B cell (primary cell): Measurements from ENCODE around the gene CSNK1A1. TPM values are rescaled to one million over a fixed set of nuclear protein-coding genes. Genes with fewer than 3 reads are reported as not detected.
"Not testable (repeated sequence)": the region's sequence is repeated elsewhere in the genome, so short reads cannot be mapped to it uniquely, and the experiment has no call there.

Experiments used
- ATAC-seq: fragments of 200-7000 bp; cut with Tn5 transposase; one replicate; pipeline ENCODE4 v1.10.0; 2021; ENCODE audit warnings: low read depth, mild to moderate bottlenecking, moderate number of reproducible peaks, moderate library complexity
- CTCF ChIA-PET: fragments of 350-600 bp; sonication (Branson Sonifier 250); formaldehyde crosslinking; loops from one replicate; lab custom pipeline; 2021; ENCODE audit warnings: antibody characterized with exemption, inconsistent platforms; lab: Charles Lee
- POLR2A ChIA-PET: fragments of 350-600 bp; sonication (Branson Sonifier 250); formaldehyde crosslinking; loops from one replicate; lab custom pipeline; 2021; ENCODE audit warnings: antibody characterized with exemption; lab: Charles Lee
- DNase-seq: peaks from one replicate; pipeline ENCODE4 v3.0.0; 2013
- H2AFZ ChIP-seq: 2 replicates; pipeline ENCODE4 v1.6.1; 2012; ENCODE audit warnings: mild to moderate bottlenecking, low read depth, low read length; ENCODE audit not compliant: insufficient read depth, poor library complexity, severe bottlenecking
- H3K27ac ChIP-seq, 2 donors: 1 replicate in 1 of 2; 2 replicates in 1 of 2; pipeline ENCODE4 v1.5.1; 2012 to 2013; ENCODE audit warnings: low read length in 2 of 2, mild to moderate bottlenecking in 2 of 2, moderate library complexity in 1 of 2
- H3K27me3 ChIP-seq, 4 experiments: fragments of 200-600 bp in 1 of 4; sonication (generic) in 1 of 4; replicated peaks in 1 of 4; 1 replicate in 2 of 4; 2 replicates in 2 of 4; pipeline versions ENCODE4 v1.6.1 to v1.7.0; 2013 to 2016; ENCODE audit warnings: low read length in 3 of 4, mild to moderate bottlenecking in 2 of 4, mixed read lengths in 1 of 4, moderate library complexity in 1 of 4; ENCODE audit not compliant: insufficient read depth in 4 of 4, control insufficient read depth in 3 of 4; ENCODE audit errors: control extremely low read depth in 1 of 4
- H3K36me3 ChIP-seq, 2 experiments: replicated peaks in 1 of 2; 1 replicate in 1 of 2; 2 replicates in 1 of 2; pipeline versions ENCODE4 v1.6.1 to v1.7.1; 2013; ENCODE audit warnings: low read length in 1 of 2; ENCODE audit not compliant: insufficient read depth in 2 of 2, control insufficient read depth in 1 of 2; ENCODE audit errors: control extremely low read depth in 1 of 2, extremely low read depth in 1 of 2
- H3K4me1 ChIP-seq, 2 donors: fragments of 200-600 bp in 1 of 2; sonication (generic) in 1 of 2; 1 replicate in 1 of 2; 2 replicates in 1 of 2; pipeline versions ENCODE4 v1.5.1 to v1.6.1; 2013 to 2017; ENCODE audit warnings: low read length in 2 of 2; ENCODE audit not compliant: control insufficient read depth in 2 of 2, insufficient read depth in 2 of 2
- H3K4me2 ChIP-seq: replicated peaks from 2 replicates; pipeline ENCODE3; 2012; ENCODE audit warnings: mild to moderate bottlenecking, low read depth, low read length; ENCODE audit not compliant: poor library complexity, severe bottlenecking
- H3K4me3 ChIP-seq, 5 experiments: fragments of 200-600 bp in 1 of 5; sonication (generic) in 1 of 5; 1 replicate in 3 of 5; 2 replicates in 2 of 5; pipeline versions ENCODE4 v1.5.1 to v1.7.0; 2011 to 2016; ENCODE audit warnings: low read length in 4 of 5, mild to moderate bottlenecking in 4 of 5, low read depth in 2 of 5, control low read depth in 1 of 5, moderate library complexity in 1 of 5; ENCODE audit not compliant: insufficient read depth in 1 of 5; ENCODE audit errors: control extremely low read depth in 1 of 5, extremely low read depth in 1 of 5
- H3K79me2 ChIP-seq: fragments of 200-600 bp; sonication (generic); one replicate; pipeline ENCODE4 v1.6.0; 2016; ENCODE audit warnings: low read length; ENCODE audit not compliant: control insufficient read depth, insufficient read depth
- H3K9ac ChIP-seq: fragments of 200-600 bp; sonication (generic); 2 replicates; pipeline ENCODE4 v1.6.1; 2017; ENCODE audit warnings: mild to moderate bottlenecking, low read length, moderate library complexity
- H3K9me3 ChIP-seq, 3 donors: one replicate each; pipeline versions ENCODE4 v1.6.1 to v1.7.1; 2013; ENCODE audit warnings: low read length in 2 of 3; ENCODE audit not compliant: control insufficient read depth in 2 of 3, insufficient read depth in 1 of 3; ENCODE audit errors: control extremely low read depth in 1 of 3
- H4K20me1 ChIP-seq: 2 replicates; pipeline ENCODE4 v1.6.0; 2012; ENCODE audit warnings: mild to moderate bottlenecking, low read length; ENCODE audit not compliant: insufficient read depth, control insufficient read depth, poor library complexity, severe bottlenecking
- H3K27ac Mint-ChIP-seq: one replicate; pipeline ENCODE4 v1.8.0; 2021; ENCODE audit warnings: mixed read lengths
- H3K27me3 Mint-ChIP-seq: one replicate; pipeline ENCODE4 v1.8.0; 2021; ENCODE audit warnings: mixed read lengths
- H3K4me1 Mint-ChIP-seq: one replicate; pipeline ENCODE4 v1.8.0; 2021; ENCODE audit warnings: mixed read lengths
- H3K4me3 Mint-ChIP-seq: one replicate; pipeline ENCODE4 v1.8.0; 2021; ENCODE audit warnings: mixed read lengths
- H3K9me3 Mint-ChIP-seq: one replicate; pipeline ENCODE4 v1.8.0; 2022; ENCODE audit warnings: mixed read lengths; ENCODE audit not compliant: insufficient read depth
- CTCF ChIP-seq: fragments of 200-600 bp; IDR thresholded peaks from one replicate; pipeline ENCODE4 v1.8.0; 2022; ENCODE audit warnings: antibody characterized with exemption, mild to moderate bottlenecking
- EZH2 ChIP-seq: IDR thresholded peaks from 2 replicates; pipeline ENCODE4 v1.6.1; 2012; ENCODE audit warnings: borderline replicate concordance, low read depth, mild to moderate bottlenecking, moderate library complexity, low read length; ENCODE audit not compliant: insufficient read depth, poor library complexity, severe bottlenecking
- WGBS: methylation state at CpG from one replicate; pipeline ENCODE4 v1.1.5; 2013; ENCODE audit warnings: missing lambda C conversion rate; ENCODE audit not compliant: insufficient coverage; 5-methylcytosine and 5-hydroxymethylcytosine counted together
- intact Hi-C: fragments of 100-400 bp; cut with micrococcal nuclease; formaldehyde crosslinking; loops from one replicate; pipeline ENCODE4 v1.10.0; 2022
- polyA plus RNA-seq: library from polyadenylated mRNA; depleted of rRNA; stranded (reverse); fragments of >200 nt; gene quantifications from 2 replicates; pipeline ENCODE4 v1.2.3, GENCODE V29; 2012
- total RNA-seq, 2 donors: library from RNA; stranded (reverse); fragments of 120-200 nt in 1 of 2; gene quantifications; 1 replicate in 1 of 2; 2 replicates in 1 of 2; pipeline versions ENCODE4 v1.2.3 to v1.2.4, GENCODE V29; 2013 to 2022

Gene CSNK1A1
- total and polyA plus RNA-seq, 2 donors (not counting 1 experiment from before 2014, with no cell fraction given): 45.9 to 168 TPM

- H3K27ac Mint-ChIP-seq: no peak overlapping the region
- DNase-seq (no peak), ATAC-seq (no peak)
- Histone ChIP-seq H3K27ac (no peak overlapping the region), H4K20me1 (no peaks in the 10 kb centered on the region), H2AFZ (no peak overlapping the region), H3K4me3 (no peak overlapping the region), H3K36me3 (no peaks in the 10 kb centered on the region), H3K9me3 (no peaks in the 10 kb centered on the region), H3K27me3 (no peaks in the 10 kb centered on the region), H3K4me1 (peaks cover 6 to 21% of the 10 kb centered on the region in 2 donors), H3K9ac (no peak overlapping the region), H3K4me2 (no peak overlapping the region), H3K79me2 (no peaks in the 10 kb centered on the region)
- peaks cover 17% of the 10 kb centered on the region for H3K4me1 Mint-ChIP-seq
- H3K27me3 Mint-ChIP-seq: no peaks in the 10 kb centered on the region
- TF ChIP-seq EZH2 (no peak), CTCF (no peak)
- CTCF ChIA-PET: no interaction called here
- no peaks in the 10 kb centered on the region for H3K9me3 Mint-ChIP-seq
- no peak overlapping the region for H3K4me3 Mint-ChIP-seq
- POLR2A ChIA-PET: no interaction called here
- WGBS: 94% methylated on average over 3 of the region's 3 CpGs
- intact Hi-C loops: no loop called here
Observed at GRCh38 chr5:149598966-149599365, 47.7 kb upstream of the CSNK1A1 start.

- H2AFZ ChIP-seq, H3K27me3 ChIP-seq, H3K9me3 ChIP-seq, POLR2A ChIA-PET, H3K9me3 Mint-ChIP-seq, H3K4me2 ChIP-seq, intact Hi-C loops, H3K4me3 Mint-ChIP-seq, H3K27ac ChIP-seq, H3K27me3 Mint-ChIP-seq, H3K4me3 ChIP-seq, H4K20me1 ChIP-seq, H3K9ac ChIP-seq, H3K79me2 ChIP-seq, DNase-seq, ATAC-seq, H3K36me3 ChIP-seq: not testable (repeated sequence)
- CTCF ChIA-PET: interaction anchor here (0.8 kb wide), 1 partner anchor 33 kb away, joined by 3 read pairs; no protein-coding TSS in a partner anchor
- peaks cover 6 to 21% of the 10 kb centered on the region in 2 donors for H3K4me1 ChIP-seq
- 71% methylated on average over 2 of the region's 2 CpGs for WGBS
- Mint-ChIP-seq H3K27ac (peak overlapping the region; percentile 32), H3K4me1 (peaks cover 17% of the 10 kb centered on the region)
Observed at GRCh38 chr5:149598234-149598633, 47.0 kb upstream of the CSNK1A1 start.
